HepG2 (cell line): ENCODE measurements around the gene PKD1L1. TPM values are rescaled to one million over a fixed set of nuclear protein-coding genes. Genes with fewer than 3 reads are reported as not detected.
A peak's percentile ranks its signal among the peaks of the same experiment; 100 is the strongest.

ENCODE experiments used
- ARID2 ChIP-seq: sonication (generic); formaldehyde crosslinking; IDR thresholded peaks from 2 replicates; pipeline ENCODE4 v1.8.1; 2022; ENCODE audit warnings: mild to moderate bottlenecking, missing genetic modification reagents, borderline replicate concordance
- CAMTA2 ChIP-seq: sonication (generic); formaldehyde crosslinking; IDR thresholded peaks from 2 replicates; pipeline ENCODE4 v1.4.0; 2020; ENCODE audit warnings: mild to moderate bottlenecking, missing genetic modification reagents, borderline replicate concordance
- KDM5A ChIP-seq: fragments of 200-600 bp; sonication (generic); IDR thresholded peaks from 2 replicates; pipeline ENCODE4 v1.7.0; 2018; ENCODE audit warnings: antibody characterized with exemption, mild to moderate bottlenecking, low read length, borderline replicate concordance
- MAF1 ChIP-seq: sonication (generic); formaldehyde crosslinking; IDR thresholded peaks from 2 replicates; pipeline ENCODE4 v1.5.0; 2020; ENCODE audit warnings: missing genetic modification reagents, borderline replicate concordance
- MBD4 ChIP-seq: IDR thresholded peaks from 2 replicates; pipeline ENCODE4 v1.6.1; 2012; ENCODE audit warnings: low read length, inconsistent platforms, borderline replicate concordance
- PHF20 ChIP-seq: sonication (generic); formaldehyde crosslinking; IDR thresholded peaks from 2 replicates; pipeline ENCODE4 v1.5.0; 2020; ENCODE audit warnings: mild to moderate bottlenecking, missing genetic modification reagents
- SMARCE1 ChIP-seq: fragments of 450-650 bp; IDR thresholded peaks from 2 replicates; pipeline ENCODE4 v1.6.1; 2017; ENCODE audit warnings: borderline replicate concordance
- SMC3 ChIP-seq: IDR thresholded peaks from 2 replicates; pipeline ENCODE4 v1.6.1; 2011; ENCODE audit warnings: low read length, improper control_type of control experiment
- ZKSCAN5 ChIP-seq: sonication (generic); formaldehyde crosslinking; IDR thresholded peaks from 2 replicates; pipeline ENCODE4 v1.5.1; 2020; ENCODE audit warnings: mild to moderate bottlenecking, missing genetic modification reagents
- ZMYM2 ChIP-seq: sonication (generic); formaldehyde crosslinking; IDR thresholded peaks from 2 replicates; pipeline ENCODE4 v1.8.0; 2022; ENCODE audit warnings: mild to moderate bottlenecking, missing genetic modification reagents
- ZNF839 ChIP-seq: sonication (generic); formaldehyde crosslinking; IDR thresholded peaks from 2 replicates; pipeline ENCODE4 v1.4.0; 2020; ENCODE audit warnings: missing genetic modification reagents, mild to moderate bottlenecking, borderline replicate concordance
- polyA plus RNA-seq, 8 experiments: library from polyadenylated mRNA; depleted of rRNA in 3 of 8; stranded (reverse) in 7 of 8; unstranded in 1 of 8; fragments of >200 nt; fragmentation: Illumina TruSeq in 4 of 8; extraction: Trizol in 4 of 8; gene quantifications; 2 replicates each; pipeline versions ENCODE4 v1.2.1 to v1.2.3, GENCODE V29; 2011 to 2016; ENCODE audit warnings: low read depth in 4 of 8, missing spikeins in 1 of 8, mixed read lengths in 1 of 8; ENCODE audit not compliant: insufficient read depth in 1 of 8
- total RNA-seq, 5 experiments: library from RNA; depleted of rRNA; stranded (reverse); fragments of >200 nt; fragmentation: Illumina TruSeq; extraction: Trizol; gene quantifications; 2 replicates each; pipeline ENCODE4 v1.2.3, GENCODE V29; 2016; ENCODE audit warnings: low read depth in 1 of 5
- TF ChIP-seq, protein P1 (sequence below), 2 experiments: IDR thresholded peaks; 2 replicates each; pipeline ENCODE4 v1.6.1; 2011 to 2012; ENCODE audit warnings: low read length in 2 of 2, borderline replicate concordance in 1 of 2, low read depth in 1 of 2, mild to moderate bottlenecking in 1 of 2, moderate library complexity in 1 of 2
- TF ChIP-seq, protein P2 (sequence below): sonication (generic); formaldehyde crosslinking; IDR thresholded peaks from one replicate; pipeline ENCODE4 v1.5.1; 2020; ENCODE audit warnings: mild to moderate bottlenecking, missing genetic modification reagents; ENCODE audit errors: not compliant biosample characterization
- TF ChIP-seq, protein P3 (sequence below): fragments of 450-650 bp; IDR thresholded peaks from 2 replicates; pipeline ENCODE4 v1.6.1; 2017; ENCODE audit warnings: mild to moderate bottlenecking

The PKD1L1 gene
- total and polyA plus RNA-seq, 2 of the 13 experiments (the other 11 are each of a cell fraction or from before 2014, with no cell fraction given) = 0.01 TPM; not detected in 1

DNA sequence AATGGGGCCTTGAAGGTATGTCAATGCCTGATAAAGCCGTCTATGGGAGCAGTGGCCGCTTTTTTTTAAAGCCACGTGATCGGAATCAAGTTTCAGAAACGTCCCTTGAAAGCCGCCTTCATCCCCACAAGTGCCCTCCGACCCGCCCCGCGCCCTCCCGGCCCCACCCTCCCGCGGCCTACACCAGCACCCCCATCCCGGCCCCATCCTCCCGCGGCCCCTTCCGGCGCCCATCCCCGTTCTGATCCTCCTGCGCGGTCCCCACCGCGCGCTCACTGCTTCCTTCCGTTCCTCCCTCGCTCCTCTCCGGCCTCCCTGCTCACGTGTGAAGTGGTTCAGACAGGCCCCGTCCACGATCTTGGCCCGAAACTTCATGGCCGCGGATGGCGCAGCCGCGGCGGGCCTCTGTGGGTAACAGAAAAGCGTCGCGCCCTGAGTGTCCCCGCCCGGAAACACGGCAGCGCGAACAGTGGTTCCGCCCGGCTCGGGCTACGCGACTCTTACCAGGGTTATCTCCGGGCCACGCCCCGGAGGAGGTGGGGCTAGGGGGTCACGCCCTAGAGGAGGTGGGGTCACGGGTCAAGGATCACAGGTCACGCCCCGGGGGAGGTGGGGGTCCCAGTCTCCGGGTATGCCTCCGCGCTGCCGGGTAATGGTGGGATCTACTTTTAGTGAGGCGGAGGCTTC is 31.0 kb upstream of the PKD1L1 start, which contains the start of gene HUS1 (continued):
- TF ChIP-seq ZMYM2 = no peak
- TF ChIP-seq MAF1 (CRISPR knock-in tag) = no peak
- TF ChIP-seq PHF20 (CRISPR knock-in tag) = peak; percentile 92
- no peak for TF ChIP-seq MBD4
- TF ChIP-seq ZNF839 = peak; percentile 87
- peak; percentile 94 for TF ChIP-seq KDM5A
- no peak; the same call in 1 of the 2 replicates for TF ChIP-seq ZKSCAN5 (CRISPR knock-in tag)
- TF ChIP-seq, protein P1, sequence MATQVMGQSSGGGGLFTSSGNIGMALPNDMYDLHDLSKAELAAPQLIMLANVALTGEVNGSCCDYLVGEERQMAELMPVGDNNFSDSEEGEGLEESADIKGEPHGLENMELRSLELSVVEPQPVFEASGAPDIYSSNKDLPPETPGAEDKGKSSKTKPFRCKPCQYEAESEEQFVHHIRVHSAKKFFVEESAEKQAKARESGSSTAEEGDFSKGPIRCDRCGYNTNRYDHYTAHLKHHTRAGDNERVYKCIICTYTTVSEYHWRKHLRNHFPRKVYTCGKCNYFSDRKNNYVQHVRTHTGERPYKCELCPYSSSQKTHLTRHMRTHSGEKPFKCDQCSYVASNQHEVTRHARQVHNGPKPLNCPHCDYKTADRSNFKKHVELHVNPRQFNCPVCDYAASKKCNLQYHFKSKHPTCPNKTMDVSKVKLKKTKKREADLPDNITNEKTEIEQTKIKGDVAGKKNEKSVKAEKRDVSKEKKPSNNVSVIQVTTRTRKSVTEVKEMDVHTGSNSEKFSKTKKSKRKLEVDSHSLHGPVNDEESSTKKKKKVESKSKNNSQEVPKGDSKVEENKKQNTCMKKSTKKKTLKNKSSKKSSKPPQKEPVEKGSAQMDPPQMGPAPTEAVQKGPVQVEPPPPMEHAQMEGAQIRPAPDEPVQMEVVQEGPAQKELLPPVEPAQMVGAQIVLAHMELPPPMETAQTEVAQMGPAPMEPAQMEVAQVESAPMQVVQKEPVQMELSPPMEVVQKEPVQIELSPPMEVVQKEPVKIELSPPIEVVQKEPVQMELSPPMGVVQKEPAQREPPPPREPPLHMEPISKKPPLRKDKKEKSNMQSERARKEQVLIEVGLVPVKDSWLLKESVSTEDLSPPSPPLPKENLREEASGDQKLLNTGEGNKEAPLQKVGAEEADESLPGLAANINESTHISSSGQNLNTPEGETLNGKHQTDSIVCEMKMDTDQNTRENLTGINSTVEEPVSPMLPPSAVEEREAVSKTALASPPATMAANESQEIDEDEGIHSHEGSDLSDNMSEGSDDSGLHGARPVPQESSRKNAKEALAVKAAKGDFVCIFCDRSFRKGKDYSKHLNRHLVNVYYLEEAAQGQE (IDR thresholded peaks at IDR 0.05; ENCODE audit: borderline replicate concordance in 1 of 2, low read depth in 1 of 2, low read length in 2 of 2) = peak in 1 of 2 experiments; percentile 75; a peak in 1 of 4 replicates
- no peak for TF ChIP-seq SMC3
- TF ChIP-seq, protein P2, sequence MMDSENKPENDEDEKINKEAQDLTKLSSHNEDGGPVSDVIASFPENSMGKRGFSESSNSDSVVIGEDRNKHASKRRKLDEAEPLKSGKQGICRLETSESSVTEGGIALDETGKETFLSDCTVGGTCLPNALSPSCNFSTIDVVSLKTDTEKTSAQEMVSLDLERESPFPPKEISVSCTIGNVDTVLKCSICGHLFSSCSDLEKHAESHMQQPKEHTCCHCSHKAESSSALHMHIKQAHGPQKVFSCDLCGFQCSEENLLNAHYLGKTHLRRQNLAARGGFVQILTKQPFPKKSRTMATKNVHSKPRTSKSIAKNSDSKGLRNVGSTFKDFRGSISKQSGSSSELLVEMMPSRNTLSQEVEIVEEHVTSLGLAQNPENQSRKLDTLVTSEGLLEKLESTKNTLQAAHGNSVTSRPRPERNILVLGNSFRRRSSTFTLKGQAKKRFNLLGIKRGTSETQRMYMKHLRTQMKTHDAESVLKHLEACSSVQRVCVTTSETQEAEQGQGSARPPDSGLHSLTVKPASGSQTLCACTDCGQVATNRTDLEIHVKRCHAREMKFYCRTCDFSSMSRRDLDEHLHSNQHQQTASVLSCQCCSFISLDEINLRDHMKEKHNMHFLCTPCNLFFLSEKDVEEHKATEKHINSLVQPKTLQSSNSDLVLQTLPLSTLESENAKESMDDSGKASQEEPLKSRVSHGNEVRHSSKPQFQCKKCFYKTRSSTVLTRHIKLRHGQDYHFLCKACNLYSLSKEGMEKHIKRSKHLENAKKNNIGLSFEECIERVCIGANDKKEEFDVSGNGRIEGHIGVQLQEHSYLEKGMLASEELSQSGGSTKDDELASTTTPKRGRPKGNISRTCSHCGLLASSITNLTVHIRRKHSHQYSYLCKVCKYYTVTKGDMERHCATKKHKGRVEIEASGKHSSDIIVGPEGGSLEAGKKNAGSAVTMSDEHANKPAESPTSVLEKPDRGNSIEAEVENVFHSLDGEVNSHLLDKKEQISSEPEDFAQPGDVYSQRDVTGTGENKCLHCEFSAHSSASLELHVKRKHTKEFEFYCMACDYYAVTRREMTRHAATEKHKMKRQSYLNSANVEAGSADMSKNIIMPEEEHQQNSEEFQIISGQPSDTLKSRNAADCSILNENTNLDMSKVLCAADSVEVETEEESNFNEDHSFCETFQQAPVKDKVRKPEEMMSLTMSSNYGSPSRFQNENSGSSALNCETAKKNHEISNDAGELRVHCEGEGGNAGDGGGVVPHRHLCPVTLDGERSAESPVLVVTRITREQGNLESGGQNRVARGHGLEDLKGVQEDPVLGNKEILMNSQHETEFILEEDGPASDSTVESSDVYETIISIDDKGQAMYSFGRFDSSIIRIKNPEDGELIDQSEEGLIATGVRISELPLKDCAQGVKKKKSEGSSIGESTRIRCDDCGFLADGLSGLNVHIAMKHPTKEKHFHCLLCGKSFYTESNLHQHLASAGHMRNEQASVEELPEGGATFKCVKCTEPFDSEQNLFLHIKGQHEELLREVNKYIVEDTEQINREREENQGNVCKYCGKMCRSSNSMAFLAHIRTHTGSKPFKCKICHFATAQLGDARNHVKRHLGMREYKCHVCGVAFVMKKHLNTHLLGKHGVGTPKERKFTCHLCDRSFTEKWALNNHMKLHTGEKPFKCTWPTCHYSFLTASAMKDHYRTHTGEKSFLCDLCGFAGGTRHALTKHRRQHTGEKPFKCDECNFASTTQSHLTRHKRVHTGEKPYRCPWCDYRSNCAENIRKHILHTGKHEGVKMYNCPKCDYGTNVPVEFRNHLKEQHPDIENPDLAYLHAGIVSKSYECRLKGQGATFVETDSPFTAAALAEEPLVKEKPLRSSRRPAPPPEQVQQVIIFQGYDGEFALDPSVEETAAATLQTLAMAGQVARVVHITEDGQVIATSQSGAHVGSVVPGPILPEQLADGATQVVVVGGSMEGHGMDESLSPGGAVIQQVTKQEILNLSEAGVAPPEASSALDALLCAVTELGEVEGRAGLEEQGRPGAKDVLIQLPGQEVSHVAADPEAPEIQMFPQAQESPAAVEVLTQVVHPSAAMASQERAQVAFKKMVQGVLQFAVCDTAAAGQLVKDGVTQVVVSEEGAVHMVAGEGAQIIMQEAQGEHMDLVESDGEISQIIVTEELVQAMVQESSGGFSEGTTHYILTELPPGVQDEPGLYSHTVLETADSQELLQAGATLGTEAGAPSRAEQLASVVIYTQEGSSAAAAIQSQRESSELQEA (CRISPR knock-in tag) = peak; percentile 72
- TF ChIP-seq ARID2 (CRISPR knock-in tag) = no peak
- no peak; the same call in 1 of the 2 replicates for TF ChIP-seq CAMTA2 (CRISPR knock-in tag)
- TF ChIP-seq, protein P3, sequence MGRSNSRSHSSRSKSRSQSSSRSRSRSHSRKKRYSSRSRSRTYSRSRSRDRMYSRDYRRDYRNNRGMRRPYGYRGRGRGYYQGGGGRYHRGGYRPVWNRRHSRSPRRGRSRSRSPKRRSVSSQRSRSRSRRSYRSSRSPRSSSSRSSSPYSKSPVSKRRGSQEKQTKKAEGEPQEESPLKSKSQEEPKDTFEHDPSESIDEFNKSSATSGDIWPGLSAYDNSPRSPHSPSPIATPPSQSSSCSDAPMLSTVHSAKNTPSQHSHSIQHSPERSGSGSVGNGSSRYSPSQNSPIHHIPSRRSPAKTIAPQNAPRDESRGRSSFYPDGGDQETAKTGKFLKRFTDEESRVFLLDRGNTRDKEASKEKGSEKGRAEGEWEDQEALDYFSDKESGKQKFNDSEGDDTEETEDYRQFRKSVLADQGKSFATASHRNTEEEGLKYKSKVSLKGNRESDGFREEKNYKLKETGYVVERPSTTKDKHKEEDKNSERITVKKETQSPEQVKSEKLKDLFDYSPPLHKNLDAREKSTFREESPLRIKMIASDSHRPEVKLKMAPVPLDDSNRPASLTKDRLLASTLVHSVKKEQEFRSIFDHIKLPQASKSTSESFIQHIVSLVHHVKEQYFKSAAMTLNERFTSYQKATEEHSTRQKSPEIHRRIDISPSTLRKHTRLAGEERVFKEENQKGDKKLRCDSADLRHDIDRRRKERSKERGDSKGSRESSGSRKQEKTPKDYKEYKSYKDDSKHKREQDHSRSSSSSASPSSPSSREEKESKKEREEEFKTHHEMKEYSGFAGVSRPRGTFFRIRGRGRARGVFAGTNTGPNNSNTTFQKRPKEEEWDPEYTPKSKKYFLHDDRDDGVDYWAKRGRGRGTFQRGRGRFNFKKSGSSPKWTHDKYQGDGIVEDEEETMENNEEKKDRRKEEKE = no peak
- TF ChIP-seq SMARCE1 = no peak
